AG04449 (cell line): ENCODE results near the gene ENKD1.
A peak's percentile ranks its signal among the peaks of the same experiment; 100 is the strongest.

ENCODE experiments used
- CTCF ChIA-PET: fragments of 350-600 bp; formaldehyde crosslinking; extraction: SDS; loops from one replicate; lab custom pipeline; 2021; ENCODE audit warnings: antibody characterized with exemption; lab: Yijun Ruan, JAX
- POLR2A ChIA-PET: fragments of 400-600, 350-600 bp; formaldehyde crosslinking; extraction: SDS; loops from one replicate; lab custom pipeline; 2020; ENCODE audit warnings: antibody characterized with exemption, inconsistent platforms; lab: Yijun Ruan, JAX
- DNase-seq: peaks from one replicate; pipeline ENCODE4 v3.0.0-alpha.2; 2010; ENCODE audit warnings: low read depth, low spot score
- H3K4me3 ChIP-seq: 2 replicates; pipeline ENCODE4 v1.5.1; 2011; ENCODE audit warnings: low read depth, mild to moderate bottlenecking, control low read depth, low read length
- TF ChIP-seq, protein P1 (sequence below): IDR thresholded peaks from one replicate; pipeline ENCODE4 v1.5.1; 2011; ENCODE audit warnings: mild to moderate bottlenecking, moderate library complexity, low read length, control low read depth, inconsistent platforms; ENCODE audit not compliant: insufficient read depth; ENCODE audit errors: missing control alignments

ENKD1 gene

DNA sequence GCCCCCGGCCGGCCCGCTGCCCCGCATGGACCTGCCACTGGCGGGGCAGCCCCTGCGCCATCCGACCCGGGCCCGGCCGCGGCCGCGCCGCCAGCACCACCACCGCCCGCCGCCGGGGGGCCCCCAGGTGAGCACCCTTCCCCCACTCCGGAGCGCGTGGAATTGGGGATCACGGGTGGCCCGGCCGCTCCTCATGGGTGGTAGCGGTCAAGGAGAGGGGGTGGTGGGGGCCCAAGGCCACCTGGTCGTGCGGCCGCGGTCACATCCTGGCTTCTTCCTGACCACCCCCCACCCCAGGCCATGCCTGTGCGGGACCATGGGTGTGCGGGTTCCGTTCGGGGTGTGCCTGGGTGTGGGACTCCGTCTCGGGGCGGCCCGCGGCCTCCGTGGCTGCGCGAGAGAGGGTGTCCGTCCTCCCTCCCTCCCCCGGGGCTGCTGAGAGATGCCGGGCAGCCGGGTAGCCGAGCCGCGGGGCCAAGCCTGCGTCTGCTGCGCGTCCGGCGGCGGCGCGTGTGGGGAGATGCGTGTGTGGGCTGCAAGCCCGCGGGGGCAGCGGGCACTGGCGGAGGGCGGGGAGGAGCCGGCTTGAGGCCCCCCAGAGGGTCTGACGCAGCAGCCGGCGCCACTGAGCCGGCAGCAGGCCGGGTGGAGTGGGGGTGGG is 13.3 kb downstream of the ENKD1 start:
- no peak for DNase-seq
- ChIA-PET POLR2A (no interaction called here), CTCF (interaction anchor here (1.3 kb wide), 1 partner anchor 11 kb away, joined by 3 read pairs; no protein-coding TSS in a partner anchor)
- TF ChIP-seq, protein P1, sequence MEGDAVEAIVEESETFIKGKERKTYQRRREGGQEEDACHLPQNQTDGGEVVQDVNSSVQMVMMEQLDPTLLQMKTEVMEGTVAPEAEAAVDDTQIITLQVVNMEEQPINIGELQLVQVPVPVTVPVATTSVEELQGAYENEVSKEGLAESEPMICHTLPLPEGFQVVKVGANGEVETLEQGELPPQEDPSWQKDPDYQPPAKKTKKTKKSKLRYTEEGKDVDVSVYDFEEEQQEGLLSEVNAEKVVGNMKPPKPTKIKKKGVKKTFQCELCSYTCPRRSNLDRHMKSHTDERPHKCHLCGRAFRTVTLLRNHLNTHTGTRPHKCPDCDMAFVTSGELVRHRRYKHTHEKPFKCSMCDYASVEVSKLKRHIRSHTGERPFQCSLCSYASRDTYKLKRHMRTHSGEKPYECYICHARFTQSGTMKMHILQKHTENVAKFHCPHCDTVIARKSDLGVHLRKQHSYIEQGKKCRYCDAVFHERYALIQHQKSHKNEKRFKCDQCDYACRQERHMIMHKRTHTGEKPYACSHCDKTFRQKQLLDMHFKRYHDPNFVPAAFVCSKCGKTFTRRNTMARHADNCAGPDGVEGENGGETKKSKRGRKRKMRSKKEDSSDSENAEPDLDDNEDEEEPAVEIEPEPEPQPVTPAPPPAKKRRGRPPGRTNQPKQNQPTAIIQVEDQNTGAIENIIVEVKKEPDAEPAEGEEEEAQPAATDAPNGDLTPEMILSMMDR, result peak; percentile 18
- peak overlapping the region; percentile 59 for H3K4me3 ChIP-seq

DNA sequence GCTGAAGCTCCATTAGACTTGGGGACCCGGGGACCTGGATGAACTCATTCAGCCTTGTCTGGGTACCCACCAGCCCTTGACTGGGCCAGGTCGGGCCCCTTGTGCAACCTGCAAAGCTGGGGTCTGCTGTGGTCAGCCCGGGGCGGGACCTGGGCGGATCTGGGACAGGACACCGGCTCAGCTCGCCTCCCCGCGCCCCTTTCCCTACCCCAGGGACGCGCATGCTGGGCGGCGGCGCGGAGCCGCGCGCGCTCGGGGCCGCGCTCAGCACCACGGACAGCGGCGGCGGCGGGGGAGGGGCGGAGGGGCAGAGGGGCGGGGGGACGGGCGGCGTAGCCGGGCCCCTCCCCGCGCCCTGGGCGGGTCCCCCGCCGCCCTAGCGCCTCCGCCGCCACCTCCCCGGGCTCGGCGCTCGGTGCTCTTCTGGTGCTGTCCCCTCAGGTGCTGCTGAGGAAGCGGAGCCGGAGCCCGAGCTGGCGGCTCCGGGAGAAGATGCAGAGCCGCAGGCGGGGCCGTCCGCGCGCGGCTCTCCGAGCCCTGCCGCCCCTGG is 13.9 kb downstream of the ENKD1 start:
- DNase-seq, result no peak
- peak overlapping the region; percentile 59 for H3K4me3 ChIP-seq
- POLR2A ChIA-PET, result no interaction called here
- CTCF ChIA-PET, result interaction anchor here (0.6 to 2.2 kb wide), 3 partner anchors 10 to 106 kb away, joined by 3 to 7 read pairs (median 3); no protein-coding TSS in a partner anchor
- TF ChIP-seq, protein P1, result no peak

DNA sequence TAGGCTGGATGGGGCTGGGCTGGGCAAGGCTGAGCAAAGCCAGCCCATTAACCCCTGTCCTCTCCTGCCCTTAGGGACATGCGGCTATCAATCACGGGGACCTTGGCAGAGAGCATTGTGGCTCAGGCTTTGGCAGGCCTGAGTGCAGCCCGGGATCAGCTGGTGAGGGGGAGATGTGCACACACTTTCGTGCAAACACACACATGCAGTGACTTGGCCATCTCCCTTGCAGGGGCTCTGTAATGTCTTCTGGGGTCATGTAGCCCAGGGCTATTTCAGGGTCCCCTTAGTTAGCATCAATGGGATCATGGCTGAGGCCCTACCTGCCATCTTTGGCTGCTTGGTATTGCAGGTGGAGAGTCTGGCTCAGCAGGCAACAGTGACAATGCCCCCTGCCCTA is 14.7 kb downstream of the ENKD1 start:
- TF ChIP-seq, protein P1, result no peak
- no peak overlapping the region for H3K4me3 ChIP-seq
- POLR2A ChIA-PET, result no interaction called here
- CTCF ChIA-PET, result interaction anchor here (0.6 to 2.2 kb wide), 4 partner anchors 9 to 105 kb away, joined by 3 to 7 read pairs (median 4); partner anchors contain the start of gene CTCF
- no peak for DNase-seq

DNA sequence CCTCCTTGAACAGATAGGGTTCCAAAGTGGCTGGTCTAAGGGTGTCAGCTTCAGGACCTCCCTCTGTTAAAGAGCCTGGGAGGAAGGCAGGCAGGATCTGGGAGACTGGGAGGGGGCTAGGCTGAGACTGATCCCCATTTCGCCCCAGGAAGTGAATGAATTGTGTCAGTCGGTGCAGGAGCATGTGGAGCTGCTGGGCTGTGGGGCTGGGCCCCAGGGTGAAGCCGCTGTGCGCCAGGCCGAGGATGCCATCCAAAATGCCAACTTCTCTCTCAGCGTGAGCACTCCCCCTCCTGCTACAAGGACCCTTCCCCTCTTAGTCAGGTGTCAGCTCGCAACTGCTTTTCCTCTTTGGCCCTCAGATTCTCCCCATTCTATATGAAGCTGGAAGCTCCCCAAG is 15.5 kb downstream of the ENKD1 start:
- no peak for DNase-seq
- TF ChIP-seq, protein P1, result no peak
- POLR2A ChIA-PET, result no interaction called here
- CTCF ChIA-PET, result interaction anchor here (1.2 to 12.1 kb wide), 4 partner anchors 12 to 137 kb away, joined by 4 to 148 read pairs (median 6); partner anchors contain the start of gene CTCF
- no peak overlapping the region for H3K4me3 ChIP-seq

DNA sequence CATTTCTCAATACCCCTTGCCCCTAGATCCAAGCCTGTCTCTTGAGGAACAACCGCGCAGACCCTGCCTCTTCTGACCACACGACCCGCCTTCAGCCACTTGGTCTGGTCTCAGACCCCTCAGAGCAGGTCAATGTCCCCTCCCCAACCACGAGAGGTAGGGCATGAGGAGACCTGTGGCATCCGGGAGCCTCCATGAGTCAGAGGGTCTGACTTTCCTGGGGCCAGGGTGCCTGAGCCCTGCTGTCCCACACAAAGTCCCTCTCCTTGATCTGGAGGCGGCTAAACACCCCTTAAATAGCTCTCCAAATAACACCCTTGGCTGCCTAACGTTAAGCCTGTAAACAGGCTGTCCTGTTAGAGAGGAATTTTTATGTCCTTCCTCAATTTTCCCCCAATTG is 16.5 kb downstream of the ENKD1 start:
- DNase-seq, result no peak
- TF ChIP-seq, protein P1, result no peak
- ChIA-PET CTCF (interaction anchor here (0.8 to 12.1 kb wide), 5 partner anchors 8 to 136 kb away, joined by 3 to 148 read pairs (median 3); partner anchors contain the start of gene ACD), POLR2A (interaction anchor here (1.0 kb wide), 1 partner anchor 120 kb away, joined by 3 read pairs; no protein-coding TSS in a partner anchor)
- no peak overlapping the region for H3K4me3 ChIP-seq

DNA sequence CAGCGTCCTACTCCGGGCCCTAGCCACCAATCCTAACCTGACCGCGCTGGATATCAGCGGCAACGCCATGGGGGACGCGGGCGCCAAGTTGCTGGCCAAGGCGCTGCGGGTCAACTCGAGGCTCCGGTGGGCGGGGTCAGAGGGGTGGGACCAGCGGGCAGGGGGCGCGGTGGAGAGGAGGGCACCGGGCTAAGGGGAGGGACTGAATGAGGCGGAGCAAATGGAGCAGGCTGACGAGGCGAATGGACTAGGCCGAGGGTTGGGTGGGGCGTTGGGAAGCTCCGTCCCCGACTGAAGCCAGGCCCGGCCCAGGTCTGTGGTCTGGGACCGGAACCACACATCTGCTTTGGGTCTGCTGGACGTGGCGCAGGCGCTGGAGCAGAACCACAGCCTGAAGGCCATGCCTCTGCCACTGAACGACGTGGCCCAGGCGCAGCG is 17.0 kb downstream of the ENKD1 start:
- no peak for DNase-seq
- POLR2A ChIA-PET, result interaction anchor here (0.9 to 1.0 kb wide), 2 partner anchors 10 to 119 kb away, joined by 3 read pairs; partner anchors contain the start of gene ACD
- CTCF ChIA-PET, result interaction anchor here (1.2 to 12.1 kb wide), 5 partner anchors 9 to 129 kb away, joined by 3 to 174 read pairs (median 6); partner anchors contain the start of gene ACD
- H3K4me3 ChIP-seq, result no peak overlapping the region
- TF ChIP-seq, protein P1, result no peak
